ENCODE measurements around the gene INPP5D.
"Not testable (repeated sequence)": the region's sequence is repeated elsewhere in the genome, so short reads cannot be mapped to it uniquely, and the experiment has no call there.

INPP5D gene

DNA sequence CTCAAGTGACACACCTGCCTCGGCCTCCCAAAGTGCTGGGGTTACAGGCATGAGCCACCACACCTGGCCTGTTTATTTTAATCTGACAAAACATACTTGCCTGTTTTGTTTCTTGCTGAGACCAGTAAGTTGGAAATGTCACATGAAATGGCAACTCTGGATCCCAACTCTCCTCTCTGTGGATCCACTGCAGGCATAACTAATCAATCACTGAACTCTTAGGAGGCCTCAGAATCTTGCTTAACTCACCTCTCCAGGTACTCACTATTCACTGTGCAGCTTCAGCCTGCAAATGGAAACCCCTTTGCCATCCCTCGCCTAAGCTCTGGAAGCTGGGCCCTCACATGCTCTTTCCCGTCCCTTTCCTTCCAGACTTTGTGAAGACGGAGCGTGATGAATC, 134.9 kb downstream of the INPP5D start:
- TF ChIP-seq, protein P1, sequence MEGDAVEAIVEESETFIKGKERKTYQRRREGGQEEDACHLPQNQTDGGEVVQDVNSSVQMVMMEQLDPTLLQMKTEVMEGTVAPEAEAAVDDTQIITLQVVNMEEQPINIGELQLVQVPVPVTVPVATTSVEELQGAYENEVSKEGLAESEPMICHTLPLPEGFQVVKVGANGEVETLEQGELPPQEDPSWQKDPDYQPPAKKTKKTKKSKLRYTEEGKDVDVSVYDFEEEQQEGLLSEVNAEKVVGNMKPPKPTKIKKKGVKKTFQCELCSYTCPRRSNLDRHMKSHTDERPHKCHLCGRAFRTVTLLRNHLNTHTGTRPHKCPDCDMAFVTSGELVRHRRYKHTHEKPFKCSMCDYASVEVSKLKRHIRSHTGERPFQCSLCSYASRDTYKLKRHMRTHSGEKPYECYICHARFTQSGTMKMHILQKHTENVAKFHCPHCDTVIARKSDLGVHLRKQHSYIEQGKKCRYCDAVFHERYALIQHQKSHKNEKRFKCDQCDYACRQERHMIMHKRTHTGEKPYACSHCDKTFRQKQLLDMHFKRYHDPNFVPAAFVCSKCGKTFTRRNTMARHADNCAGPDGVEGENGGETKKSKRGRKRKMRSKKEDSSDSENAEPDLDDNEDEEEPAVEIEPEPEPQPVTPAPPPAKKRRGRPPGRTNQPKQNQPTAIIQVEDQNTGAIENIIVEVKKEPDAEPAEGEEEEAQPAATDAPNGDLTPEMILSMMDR (IDR thresholded peaks at IDR 0.05; ENCODE audit: low read depth, low read length), result no peak
- DNase-seq (ENCODE audit: low read depth in 2 of 2), result no peak
- no peak overlapping the region for H3K4me3 ChIP-seq (replicated peaks in 1 of 2; ENCODE audit: low read depth in 2 of 2, low read length in 2 of 2)

DNA sequence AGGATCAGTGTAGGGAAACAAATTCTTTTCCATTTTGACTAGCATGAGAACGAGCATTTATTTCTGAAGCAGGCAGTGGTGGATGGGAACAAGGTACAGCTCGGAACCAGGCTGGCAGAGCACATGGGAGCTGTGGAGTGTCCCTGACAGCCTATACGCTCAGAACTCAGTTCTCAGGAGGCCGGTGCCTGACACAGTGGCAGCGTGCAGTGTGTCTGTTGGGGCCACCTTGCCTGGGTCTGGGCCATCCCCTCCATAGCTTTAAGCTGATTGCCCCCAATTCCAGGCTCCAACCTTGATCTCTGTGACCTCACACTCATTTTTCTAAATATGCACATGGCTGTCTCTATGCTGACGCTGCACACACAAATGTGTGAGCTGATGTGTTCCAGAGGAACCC, 136.9 kb downstream of the INPP5D start:
- no peak for DNase-seq (ENCODE audit: low read depth in 2 of 2)

DNA sequence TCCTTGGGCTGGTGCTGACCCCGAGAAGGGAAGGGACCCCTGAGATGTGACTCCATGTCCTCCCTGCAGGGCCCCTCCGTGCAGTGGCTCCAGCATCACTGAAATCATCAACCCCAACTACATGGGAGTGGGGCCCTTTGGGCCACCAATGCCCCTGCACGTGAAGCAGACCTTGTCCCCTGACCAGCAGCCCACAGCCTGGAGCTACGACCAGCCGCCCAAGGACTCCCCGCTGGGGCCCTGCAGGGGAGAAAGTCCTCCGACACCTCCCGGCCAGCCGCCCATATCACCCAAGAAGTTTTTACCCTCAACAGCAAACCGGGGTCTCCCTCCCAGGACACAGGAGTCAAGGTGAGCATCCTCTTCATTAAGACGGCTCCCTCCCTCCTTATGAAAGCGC, 137.9 kb downstream of the INPP5D start:
- DNase-seq (ENCODE audit: low read depth in 2 of 2), result no peak
- TF ChIP-seq, protein P1 (IDR thresholded peaks at IDR 0.05; ENCODE audit: low read depth, low read length), result no peak
- H3K4me3 ChIP-seq (replicated peaks in 1 of 2; ENCODE audit: low read depth in 2 of 2, low read length in 2 of 2), result no peak overlapping the region

More for the DNA sequence above, 136.9 kb downstream of the INPP5D start:
- TF ChIP-seq, protein P1 (IDR thresholded peaks at IDR 0.05; ENCODE audit: low read depth, low read length), result no peak
- H3K4me3 ChIP-seq (replicated peaks in 1 of 2; ENCODE audit: low read depth in 2 of 2, low read length in 2 of 2), result no peak overlapping the region

DNA sequence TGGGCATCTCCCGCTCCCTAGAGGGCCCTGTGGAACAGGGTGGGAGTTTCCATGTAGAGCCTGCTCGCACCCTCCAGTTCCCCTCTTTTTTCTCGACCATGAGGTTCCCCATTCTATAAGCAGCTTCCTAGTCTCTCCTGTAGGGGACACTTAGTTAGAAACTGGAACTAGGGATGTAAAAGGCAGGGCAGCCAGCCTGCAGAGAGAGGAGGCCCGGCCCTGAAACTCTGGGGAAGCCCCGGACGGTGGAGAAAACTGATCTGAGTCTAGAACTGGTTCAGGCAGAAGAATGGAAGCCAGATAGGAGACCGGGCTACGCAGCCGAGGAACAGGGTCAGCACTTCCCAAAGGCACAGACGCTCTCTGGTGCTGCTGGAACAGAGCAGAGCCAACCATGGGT, 139.7 kb downstream of the INPP5D start:
- no peak for DNase-seq (ENCODE audit: low read depth in 2 of 2)

DNA sequence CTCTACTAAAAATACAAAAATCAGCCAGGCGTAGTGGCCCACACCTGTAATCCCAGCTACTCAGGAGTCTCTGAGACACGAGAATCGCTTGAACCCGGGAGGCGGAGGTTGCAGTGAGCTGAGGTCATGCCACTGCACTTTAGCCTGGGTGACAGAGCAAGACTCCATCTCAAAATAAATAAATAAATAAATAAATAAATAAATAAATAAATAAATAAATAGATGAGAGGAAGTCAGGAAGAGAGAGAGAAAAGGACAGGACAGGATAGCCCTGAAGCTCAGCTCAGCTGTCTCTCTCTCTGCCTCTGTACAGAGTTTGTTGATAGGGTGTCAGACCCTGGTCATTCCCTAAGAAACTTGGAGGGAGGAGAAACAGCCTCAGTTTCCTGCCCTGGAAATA, 140.6 kb downstream of the INPP5D start:
- not testable (repeated sequence) for DNase-seq (ENCODE audit: low read depth in 2 of 2); H3K4me3 ChIP-seq (replicated peaks in 1 of 2; ENCODE audit: low read depth in 2 of 2, low read length in 2 of 2)

More for the DNA sequence above, 139.7 kb downstream of the INPP5D start:
- TF ChIP-seq, protein P1 (IDR thresholded peaks at IDR 0.05; ENCODE audit: low read depth, low read length), result no peak
- H3K4me3 ChIP-seq (replicated peaks in 1 of 2; ENCODE audit: low read depth in 2 of 2, low read length in 2 of 2), result no peak overlapping the region

DNA sequence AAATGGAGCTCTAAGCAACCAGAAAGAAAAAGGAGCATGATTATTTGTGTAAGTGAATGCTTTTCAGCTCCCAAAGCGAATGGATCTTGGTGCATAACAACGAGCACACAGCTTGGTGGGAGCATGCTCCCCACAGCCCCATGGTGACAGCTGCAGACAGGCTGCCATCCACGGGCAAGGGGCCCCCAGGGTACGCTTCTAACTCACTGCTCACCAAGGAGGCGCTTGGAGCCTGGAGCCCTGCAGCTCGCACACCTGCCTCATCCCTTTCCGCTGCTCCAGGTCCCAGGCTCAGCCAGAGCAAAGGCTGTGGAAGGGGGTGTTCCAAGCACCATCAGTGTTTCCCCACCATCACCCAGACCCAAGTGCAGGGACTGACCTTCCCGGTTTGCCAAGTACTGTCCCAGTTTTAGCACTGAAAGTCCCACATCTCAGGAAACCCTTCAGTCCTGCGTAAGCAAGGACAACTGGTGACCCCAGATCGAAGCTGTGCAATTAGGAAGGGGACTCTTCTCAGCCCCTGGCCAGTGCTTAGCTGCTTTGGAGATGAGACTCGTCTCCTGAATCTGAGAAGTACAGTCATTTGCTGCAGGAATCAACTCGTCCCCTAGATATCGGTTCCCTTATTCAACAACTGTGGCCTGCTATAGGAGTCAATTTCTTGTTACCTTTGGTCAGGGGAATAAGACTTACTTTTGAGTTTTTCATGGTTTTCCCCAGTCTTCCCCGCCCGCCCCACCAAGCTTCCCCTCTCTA, 141.3 kb downstream of the INPP5D start:
- no peak for DNase-seq (ENCODE audit: low read depth in 2 of 2)
- TF ChIP-seq, protein P1 (IDR thresholded peaks at IDR 0.05; ENCODE audit: low read depth, low read length), result no peak
- H3K4me3 ChIP-seq (replicated peaks in 1 of 2; ENCODE audit: low read depth in 2 of 2, low read length in 2 of 2), result no peak overlapping the region

DNA sequence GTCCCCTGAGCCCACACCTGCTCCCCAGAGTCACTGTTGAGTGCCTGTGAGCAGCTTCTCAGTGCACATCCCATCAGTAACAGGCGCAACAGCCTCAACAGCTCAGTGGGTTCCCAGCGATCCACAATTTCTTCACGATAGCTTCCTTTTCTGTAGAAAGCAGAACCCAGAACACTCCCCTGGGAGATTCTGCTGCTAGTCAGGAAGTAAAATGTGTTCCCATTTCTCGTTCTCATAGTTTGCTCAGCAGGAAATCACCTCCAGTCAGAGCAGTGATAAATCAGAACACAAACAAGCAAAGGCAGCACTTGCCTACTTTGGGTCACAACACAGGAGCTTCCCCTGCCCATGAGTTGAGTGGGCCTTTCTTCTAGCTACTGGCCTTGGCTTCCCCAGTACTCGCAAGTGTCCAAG, 142.4 kb downstream of the INPP5D start:
- no peak overlapping the region for H3K4me3 ChIP-seq (replicated peaks in 1 of 2; ENCODE audit: low read depth in 2 of 2, low read length in 2 of 2)
- TF ChIP-seq, protein P1 (IDR thresholded peaks at IDR 0.05; ENCODE audit: low read depth, low read length), result no peak
- DNase-seq (ENCODE audit: low read depth in 2 of 2), result no peak
